HG03442 (cell line): ENCODE data around the gene COL4A1.
A peak's percentile ranks its signal among the peaks of the same experiment; 100 is the strongest.

Experiments used
- ATAC-seq: cut with Tn5 transposase; IDR thresholded peaks from one replicate; pipeline ENCODE4 v1.9.1; 2021; ENCODE audit warnings: mild to moderate bottlenecking, moderate library complexity; ENCODE audit not compliant: unreplicated experiment

The COL4A1 gene

DNA sequence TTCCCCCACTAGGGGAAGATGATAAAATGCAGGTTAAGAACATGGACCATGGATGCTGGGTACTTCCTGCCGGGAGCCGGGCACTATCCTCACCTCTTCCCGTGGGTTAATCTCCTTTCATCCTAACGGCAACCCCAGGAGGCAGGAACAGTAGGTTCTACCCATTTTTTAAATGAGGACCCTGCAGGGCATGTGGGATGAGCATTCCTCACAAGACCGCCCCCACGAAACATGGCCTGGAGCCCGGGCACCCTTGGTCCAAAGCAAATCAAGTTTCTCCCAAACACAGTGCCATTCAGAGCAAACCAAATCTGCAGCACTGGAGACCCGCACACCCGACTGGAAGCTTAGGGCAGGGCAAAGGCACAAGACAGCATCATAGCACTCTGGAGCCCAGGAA lies 35.5 kb upstream of the COL4A1 start:
- ATAC-seq: no peak

DNA sequence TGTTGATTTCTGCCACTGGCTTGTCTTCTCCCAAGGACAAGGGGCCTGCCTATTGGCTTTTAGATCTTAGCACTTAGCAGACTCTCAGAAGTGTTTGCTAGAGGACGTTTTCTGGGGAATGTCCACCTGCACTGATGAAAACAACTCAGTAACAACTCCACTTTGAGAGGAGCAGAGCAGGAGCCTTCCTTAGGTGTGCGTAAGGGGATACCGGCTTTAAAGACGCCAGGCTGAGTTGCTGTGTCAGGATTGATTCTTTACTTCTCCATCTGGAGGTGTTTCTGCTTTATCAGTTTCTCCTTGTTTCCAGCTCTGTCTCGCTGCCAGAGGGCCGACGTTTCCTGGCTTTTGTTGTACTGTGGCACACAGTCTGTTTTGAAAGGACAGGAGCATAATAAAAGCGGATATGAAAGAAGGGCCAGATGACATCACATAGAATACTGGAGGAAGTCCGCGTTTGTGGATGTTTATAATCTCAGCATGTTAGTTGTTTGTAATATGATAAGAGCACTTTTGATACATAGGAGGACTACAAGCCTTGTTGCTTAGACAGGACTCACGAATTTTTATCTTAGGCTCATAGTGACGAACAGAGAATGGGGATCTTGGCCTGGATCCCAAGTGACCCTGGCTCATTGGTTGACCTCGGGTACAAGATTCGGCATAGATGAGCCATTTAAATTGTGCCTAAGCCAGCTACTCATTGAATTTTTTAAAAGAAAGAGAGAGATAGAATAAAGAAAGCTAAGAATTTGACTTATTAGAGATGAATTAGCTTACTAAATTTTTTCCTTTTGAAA lies 34.7 kb upstream of the COL4A1 start:
- ATAC-seq: peak; percentile 60

DNA sequence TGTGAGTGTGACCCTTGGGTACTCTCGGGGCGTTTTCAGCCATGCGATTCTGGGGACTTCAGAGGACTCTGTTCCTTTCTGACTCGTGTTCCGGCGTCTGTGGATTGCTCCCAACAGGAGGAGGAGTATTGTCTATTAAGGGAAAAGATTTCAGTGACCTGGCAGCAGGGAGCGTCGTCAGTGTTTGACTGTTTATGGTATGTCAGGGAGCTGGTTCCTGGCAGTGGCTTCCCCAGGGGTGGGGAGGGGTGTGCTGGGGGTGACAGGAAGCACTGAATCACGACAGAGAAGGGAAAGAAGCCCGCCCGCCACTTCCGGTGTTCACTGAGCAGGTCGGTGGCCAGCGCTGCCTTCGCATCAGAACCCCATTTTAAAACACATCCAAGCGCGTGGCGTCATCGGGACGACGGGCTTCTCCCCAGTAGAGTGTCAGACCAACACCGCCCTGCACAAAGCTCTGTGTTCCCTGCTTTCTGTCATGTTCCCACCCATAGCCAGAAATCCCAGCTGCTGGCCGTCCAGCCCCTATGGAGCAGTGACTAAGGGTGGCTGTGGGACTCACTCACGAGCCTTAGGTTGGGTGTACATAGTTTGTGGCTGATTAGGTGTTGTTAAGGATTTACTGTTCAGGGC lies 34.0 kb upstream of the COL4A1 start:
- peak; percentile 35 for ATAC-seq

DNA sequence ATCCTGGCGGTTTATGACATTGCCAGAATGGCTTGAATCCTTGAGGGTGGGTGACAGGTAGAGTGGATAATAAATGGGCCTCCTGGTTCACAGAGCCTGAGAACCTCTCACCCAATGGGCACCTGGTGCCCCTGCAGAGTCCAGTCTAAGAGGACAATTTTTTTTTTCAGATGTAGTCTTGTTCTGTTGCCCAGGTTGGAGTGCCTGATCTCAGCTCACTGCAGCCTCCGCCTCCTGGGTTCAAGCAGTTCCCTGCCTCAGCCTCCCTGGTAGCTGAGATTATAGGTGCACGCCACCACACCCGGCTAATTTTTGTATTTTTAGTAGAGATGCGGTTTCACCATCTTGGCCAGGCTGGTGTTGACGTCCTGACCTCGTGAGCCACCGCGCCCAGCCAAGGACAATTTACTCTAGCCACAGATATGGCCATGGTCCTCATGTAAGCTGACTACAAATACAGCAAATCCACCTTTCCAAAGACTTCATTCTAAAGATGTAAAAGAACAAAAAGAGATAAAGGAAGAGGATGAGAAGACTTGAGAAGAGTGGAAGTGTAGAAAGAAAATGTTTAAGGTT lies 33.1 kb upstream of the COL4A1 start:
- ATAC-seq: no peak

DNA sequence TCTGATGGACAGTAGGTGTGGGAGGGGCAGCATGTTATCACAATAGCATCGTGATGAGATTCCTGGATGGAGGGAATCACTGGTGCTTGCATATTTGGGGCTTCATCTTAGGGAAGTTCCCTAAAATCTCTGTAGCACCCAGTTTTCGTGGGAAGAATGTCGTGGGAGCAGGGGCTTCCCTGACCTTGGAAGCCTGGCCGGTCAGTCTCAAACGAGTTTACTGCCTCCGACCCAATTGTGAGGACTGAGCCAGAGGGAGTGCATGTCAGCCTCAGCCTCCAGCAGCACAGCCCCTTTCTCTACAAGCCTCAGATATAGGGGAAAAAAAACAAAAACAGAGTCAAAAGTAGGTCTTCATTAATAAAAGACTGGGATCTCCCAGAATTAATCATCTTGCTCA lies 32.3 kb upstream of the COL4A1 start:
- ATAC-seq: no peak

DNA sequence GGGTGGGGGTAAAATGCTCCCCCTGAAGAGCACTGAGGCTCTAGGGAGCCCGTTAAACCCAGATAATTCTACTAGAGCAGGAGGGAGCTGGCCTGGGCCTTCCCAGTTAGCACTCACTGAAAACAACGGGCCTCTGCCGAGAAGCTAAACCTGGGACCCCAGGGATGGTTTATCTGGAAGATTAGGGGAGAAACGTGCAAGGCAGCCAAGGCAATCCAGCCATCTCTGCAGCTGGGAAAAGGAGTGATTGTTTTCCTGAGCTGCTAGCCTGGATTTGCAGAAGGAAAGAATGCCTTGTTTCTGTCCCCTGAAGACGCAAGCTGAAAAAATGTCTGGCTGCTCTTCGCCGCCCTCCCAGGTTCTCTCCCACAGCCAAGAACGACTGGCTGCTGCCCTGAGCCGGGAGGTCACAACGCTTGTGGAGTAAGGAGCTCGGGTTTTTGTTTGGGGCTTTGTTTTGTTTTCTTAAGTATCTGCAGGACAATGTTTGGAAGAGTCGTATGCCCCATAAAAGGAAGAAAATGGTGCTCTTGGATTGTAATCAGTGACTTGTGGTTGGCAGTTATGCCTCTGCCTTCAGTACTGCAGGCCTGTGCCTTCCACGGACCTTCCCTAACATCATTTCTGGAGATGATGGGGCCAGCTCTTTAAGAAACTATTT lies 31.6 kb upstream of the COL4A1 start:
- ATAC-seq: no peak

DNA sequence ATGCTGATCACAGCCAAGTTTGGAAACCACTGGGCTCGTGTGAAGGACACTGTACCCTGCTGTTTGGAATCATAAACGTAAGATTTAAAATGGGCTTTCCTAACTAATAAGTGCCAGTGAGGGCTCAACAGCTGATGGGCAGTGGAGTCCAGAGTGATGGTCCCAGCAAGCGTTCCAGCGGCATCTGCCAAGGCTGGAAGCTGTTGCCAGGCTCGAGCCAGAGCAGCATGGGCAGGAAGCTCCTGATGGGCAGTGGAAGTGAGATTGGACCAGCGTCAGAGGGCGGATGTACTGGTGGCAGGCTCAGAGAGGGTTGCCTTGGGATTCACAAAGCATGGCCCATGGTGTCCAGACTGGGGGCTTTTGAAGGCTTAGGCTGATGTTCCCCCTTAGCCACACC lies 30.3 kb upstream of the COL4A1 start:
- ATAC-seq: no peak

DNA sequence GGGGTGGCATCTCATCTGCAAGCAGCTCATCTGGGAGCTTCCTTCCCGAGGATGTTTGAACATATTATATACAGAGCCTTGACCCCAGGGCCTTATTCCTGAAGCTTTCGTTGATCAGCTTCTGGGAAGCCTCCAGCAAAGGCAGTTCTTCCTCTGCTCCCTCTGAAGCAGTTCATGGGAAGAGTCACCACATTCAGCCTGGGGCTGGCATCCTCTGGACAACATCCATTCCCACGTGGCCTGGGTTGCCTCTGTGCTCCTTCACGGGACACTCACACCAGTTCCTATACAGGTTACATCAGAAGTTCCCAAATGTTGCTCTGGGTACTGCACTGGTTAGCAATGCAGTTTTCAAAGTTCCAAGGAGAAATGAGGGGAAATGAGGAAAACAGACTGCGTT lies 29.7 kb upstream of the COL4A1 start:
- no peak for ATAC-seq

DNA sequence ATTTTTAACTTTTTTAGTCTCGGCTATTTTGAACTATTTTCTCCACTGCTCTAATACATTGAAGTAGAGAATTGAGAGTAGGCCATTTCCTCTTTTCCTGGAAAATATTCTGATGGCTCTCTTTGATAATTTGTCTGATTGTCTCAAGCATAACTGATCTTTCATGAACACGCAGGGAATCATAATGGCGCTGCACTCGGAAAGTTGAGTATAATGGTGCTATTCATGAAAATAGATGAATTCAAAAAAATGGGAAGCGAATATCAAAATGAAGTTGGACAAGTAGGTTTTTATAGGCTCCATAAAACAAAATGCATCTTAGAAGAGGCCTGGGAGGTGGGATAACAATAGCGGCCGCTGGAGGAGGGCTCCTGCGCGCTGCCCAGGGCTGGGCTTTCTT lies 29.2 kb upstream of the COL4A1 start:
- ATAC-seq: no peak

DNA sequence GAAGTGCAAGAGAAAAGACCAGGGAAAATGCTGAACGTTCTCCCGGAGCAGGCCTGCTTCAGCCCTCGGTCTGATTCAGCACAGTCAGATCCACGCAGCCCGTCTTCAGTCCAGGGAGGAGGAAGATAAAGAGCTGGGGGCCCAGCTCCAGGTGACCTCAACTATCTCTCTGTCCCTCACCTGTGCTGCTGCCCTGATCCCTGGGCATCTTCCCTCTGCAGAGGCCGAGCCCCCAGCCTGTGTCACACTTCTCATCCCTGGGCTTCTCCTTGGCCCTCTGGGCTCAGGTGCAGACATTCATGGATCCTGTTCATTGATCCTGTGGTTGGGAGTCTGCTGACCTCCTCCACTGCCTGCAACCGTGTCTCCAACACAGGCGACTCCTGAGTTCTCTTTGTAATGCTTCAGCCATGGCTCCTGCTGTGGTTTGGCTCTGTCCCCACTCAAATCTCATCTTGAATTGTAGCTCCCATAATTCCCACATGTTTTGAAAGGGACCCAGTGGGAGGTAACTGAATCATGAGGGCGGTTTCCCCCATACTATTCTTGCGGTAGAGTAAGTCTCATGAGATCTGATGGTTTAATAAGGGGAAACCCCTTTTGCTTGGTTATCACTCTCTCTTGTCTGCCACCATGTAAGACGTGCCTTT lies 28.0 kb upstream of the COL4A1 start:
- no peak for ATAC-seq

DNA sequence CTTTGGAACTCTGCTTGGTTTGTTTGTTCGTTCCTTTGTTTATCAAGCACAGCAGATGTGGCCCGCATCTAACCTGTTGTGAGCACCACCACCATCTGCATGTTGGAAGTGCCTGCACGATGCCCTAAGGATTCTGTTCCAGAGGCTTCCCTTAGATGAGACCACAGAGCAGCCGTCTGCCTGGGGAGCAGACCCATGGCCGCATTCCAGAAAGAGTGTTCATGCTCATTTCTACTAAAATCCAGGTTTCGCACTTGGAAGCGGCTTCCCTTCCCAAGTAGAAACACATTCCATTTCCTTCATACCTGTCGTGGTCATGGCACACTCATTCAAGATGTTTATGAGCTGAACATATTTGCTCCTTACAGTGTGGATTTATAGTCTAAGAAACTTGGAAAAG lies 27.3 kb upstream of the COL4A1 start:
- ATAC-seq: no peak

DNA sequence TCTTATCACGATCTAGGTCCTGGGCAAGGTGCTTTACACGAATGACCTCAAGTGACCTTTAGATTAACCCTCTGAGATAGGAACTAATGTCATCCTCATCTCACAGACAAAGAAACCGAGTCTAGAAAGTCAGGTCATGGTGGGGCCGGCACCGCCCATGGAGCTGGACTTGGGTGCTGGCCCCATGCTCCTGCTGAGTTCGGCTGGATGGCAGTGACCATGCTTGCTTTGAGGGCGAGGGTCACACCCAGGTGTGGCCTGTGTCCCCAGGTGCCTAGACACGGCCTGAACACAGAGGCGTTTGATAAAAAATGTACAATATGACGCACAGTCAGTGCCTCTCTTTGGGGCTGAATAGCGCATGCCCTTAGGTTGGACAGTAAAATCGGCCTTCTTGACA lies 26.9 kb upstream of the COL4A1 start:
- ATAC-seq: no peak

DNA sequence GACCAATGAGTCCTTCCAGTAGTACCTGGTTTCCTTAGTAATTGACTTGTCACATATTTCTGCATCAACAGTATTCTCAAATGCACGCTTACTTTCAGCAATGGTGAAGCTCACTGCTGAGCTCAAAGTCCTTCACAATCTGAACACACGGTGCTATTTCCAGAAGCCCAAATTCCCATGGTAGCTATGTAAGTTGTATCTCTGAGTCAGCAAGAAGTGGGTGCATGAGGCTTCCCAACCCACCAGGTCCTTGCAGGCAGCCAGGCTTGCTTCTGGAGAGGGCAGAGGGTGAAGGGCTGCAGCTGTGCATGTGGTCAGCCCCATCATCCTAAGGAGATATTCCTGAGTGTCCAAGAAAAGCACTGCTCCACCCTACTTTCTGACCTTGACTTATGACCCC lies 25.8 kb upstream of the COL4A1 start:
- ATAC-seq: no peak

DNA sequence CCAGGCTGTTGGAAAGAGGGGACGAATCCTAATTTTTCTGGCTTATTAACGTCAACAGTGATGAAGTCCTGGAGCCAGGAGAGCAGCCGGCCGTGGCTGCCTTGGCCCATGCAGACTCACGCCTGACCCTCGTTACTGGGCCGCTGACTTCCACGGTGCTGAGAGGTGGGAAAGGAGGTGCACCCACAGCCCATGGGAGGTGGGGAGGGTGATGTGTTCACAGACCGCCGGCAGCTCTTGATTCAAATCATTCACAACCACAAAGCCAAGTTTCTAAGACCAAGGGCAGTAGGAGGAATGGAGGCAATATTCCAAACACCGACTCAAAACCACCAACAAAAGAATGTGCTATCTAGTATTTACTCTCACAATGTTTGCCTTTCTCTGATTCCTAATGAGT lies 24.4 kb upstream of the COL4A1 start:
- no peak for ATAC-seq

DNA sequence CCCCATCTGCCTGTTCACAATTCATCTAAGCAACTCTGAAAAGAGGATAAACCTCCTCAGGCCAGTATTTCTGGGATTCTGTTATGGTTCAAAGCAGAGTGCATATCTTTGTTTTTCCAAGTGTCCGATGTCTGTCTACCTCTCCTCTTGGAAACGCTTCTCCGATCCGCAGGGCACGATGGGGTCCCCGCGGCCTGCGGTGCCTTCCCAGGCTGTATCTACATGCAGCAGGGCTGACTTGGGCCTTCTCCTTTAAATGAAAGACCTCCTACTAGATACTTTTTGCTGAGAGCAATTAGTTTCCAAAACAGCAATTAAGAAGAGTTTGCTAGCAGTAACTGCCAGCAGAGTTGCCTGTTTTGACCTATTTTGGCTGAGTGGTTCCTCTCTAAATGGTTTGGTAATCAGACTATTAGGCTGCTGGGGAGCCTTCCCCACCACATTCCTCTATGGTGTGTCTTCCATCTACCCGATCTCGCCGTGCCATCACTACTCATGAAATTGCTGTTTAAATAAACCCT lies 23.6 kb upstream of the COL4A1 start:
- ATAC-seq: no peak

DNA sequence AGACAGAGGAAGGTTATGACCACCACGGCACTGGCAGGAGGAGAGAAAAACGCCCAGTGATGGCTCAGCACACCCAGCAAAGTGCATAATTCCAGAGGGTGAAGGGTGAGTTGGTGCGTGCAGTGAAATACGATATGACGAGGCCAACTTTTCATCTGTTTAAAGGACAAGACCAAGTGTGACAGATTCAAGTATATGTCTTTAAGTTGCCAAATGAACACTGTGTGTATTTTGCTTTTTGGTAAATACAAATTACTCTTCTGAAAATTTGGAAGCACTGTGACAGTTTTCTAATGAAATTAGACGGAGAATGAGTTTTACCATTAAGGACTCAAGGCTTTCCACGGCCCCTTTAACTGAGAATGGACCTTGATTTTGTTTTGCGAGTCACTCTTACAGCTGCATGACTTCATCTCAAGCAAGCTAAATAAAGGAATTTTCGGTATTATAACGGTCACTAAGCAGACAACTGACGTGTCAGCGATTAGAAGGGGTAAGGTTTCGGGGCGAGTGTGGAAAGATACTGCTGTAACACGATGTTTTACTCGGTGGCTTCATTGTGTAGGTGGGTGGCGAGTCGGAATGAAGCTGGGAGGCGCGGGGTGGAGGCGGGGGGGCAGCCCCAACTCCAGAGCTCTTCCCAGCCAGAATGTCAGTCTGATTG lies 23.0 kb upstream of the COL4A1 start:
- ATAC-seq: no peak

DNA sequence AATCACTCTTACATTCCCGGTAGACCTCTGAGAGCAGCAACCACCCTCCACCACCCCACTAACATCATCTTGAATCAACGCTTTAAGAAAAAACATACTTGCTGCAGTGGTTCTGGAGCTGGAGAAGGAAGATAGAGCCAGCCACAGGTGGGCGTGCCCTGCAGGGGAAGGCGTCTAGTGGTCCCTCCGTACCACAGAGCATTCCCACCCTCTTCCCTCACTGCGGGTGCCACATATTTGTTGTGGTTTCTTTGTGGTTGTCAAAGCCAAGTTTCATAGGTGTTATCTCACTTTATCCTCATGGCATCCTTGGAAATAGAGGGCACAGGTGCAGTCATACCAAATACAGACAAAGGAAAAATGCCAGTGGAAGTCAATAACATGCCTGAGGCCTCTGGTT lies 22.3 kb upstream of the COL4A1 start:
- ATAC-seq: no peak

DNA sequence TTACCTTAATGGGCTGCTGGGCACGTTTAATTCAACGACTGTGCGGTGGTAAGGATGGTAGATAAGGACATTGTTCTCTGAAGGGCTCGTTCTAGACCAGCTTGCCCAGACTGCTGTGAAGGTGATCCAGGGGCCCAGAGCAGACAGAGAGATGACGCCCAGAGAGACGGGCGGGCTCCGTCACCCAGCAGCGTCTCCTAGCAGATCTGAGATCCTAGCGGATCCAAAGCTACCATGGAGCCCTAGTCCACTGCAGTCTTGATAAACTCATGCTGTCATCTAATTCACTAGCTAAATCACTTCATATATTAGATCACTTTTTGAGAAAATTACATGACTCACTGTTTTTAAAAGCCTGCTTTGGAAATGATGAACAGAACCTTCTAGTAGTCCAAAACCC lies 21.6 kb upstream of the COL4A1 start:
- ATAC-seq: no peak

DNA sequence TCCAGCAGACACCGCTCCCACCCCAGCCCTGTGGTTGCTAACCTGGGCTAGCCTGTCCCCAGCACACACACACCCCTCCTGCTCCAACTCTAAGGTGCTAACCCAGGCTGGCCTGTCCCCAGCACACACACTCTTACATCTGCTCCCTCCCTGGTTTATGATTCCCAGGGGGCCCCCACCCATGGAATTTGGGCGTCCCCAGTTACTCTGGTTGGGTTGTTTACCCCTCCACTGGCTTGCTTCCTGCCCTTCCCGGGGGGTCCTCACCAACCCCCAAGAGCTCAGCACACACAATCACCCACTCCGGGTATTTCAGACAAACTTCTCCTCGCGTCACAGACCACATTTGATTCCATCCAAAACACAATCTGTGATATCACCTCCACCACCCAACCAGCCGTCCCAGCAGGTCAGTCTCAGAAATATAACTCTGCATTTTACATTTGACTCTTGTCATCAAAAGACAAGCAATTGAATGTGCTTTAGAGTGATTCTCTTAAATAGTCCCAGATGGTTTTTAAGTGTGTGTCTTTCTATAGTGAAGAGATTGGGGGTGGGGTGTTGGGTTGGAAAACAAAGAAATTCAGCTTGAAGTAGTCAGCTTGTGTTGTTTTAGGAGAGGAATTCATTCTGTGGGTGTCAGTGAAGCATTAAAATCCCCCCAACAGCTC lies 20.2 kb upstream of the COL4A1 start:
- no peak for ATAC-seq

DNA sequence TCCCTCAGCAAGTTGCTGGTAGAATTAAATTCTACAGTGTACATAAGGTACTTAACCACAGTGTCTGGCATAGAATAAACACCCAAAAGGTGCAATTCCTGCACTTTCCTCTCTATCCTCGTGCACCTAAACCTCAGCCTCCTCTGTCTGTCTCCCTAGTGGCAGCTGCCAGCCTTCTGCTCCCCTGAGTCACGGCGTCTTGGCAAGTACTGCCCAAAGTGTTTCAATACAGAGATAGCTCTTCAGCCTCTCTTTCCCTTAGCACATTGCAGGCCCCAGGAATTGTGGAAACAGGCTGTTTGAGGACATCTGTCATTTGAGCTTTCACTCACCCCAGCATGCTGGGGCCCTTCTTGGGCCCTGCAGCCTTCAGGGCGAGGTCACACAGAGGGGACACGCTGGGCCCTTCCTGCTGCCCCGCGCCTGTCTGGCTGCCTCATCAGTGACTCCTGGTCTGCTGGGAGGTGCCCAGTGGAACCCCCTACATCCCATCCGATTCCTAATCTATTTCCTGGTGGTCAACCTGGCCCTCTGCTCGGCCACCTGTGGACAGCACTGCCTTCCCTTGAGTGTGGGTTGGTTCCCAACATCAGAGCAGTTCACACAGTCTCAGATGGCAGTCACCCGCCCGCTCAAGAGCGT lies 19.4 kb upstream of the COL4A1 start:
- no peak for ATAC-seq
